Neural progenitor cell (in vitro differentiated cells): ENCODE data around the gene SERPINA12.

ENCODE experiments used
- EZH2 ChIP-seq: fragments of 200-600 bp; sonication (generic); IDR thresholded peaks from 2 replicates; pipeline ENCODE4 v1.6.1; 2017; ENCODE audit warnings: antibody characterized with exemption, mild to moderate bottlenecking, moderate library complexity
- EZH2phosphoT487 ChIP-seq: fragments of 200-600 bp; sonication (generic); IDR thresholded peaks from 2 replicates; pipeline ENCODE4 v1.6.1; 2017; ENCODE audit warnings: antibody characterized with exemption
- TF ChIP-seq, protein P1 (sequence below): fragments of 200-600 bp; sonication (generic); IDR thresholded peaks from 2 replicates; pipeline ENCODE4 v1.5.1; 2017; ENCODE audit warnings: antibody characterized with exemption, mild to moderate bottlenecking

DNA sequence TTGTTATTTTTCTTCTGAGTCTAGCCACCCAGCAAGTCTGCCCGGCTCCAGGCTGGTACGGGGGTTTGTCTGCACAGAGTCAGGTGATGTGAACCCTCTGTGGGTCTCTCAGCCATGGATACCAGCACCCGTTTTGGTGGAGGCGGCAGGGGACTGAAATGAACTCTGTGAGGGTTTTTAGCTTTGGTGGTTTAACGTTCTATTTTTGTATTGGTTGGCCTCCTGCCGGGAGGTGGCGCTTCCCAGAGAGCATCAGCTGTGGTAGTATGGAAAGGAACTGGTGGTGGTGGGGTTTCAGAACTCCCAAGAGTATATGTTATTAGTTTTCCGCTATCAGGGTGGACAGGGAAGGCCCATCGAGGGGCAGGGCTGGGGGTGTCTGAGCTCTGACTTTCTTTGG is 46.7 kb upstream of the SERPINA12 start:
- TF ChIP-seq EZH2 (no peak), EZH2phosphoT487 (no peak)
- TF ChIP-seq, protein P1, sequence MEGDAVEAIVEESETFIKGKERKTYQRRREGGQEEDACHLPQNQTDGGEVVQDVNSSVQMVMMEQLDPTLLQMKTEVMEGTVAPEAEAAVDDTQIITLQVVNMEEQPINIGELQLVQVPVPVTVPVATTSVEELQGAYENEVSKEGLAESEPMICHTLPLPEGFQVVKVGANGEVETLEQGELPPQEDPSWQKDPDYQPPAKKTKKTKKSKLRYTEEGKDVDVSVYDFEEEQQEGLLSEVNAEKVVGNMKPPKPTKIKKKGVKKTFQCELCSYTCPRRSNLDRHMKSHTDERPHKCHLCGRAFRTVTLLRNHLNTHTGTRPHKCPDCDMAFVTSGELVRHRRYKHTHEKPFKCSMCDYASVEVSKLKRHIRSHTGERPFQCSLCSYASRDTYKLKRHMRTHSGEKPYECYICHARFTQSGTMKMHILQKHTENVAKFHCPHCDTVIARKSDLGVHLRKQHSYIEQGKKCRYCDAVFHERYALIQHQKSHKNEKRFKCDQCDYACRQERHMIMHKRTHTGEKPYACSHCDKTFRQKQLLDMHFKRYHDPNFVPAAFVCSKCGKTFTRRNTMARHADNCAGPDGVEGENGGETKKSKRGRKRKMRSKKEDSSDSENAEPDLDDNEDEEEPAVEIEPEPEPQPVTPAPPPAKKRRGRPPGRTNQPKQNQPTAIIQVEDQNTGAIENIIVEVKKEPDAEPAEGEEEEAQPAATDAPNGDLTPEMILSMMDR: no peak
